ENCODE data around the gene CCNG1.
"Not testable (repeated sequence)": the region's sequence is repeated elsewhere in the genome, so short reads cannot be mapped to it uniquely, and the experiment has no call there.

Gene CCNG1

DNA sequence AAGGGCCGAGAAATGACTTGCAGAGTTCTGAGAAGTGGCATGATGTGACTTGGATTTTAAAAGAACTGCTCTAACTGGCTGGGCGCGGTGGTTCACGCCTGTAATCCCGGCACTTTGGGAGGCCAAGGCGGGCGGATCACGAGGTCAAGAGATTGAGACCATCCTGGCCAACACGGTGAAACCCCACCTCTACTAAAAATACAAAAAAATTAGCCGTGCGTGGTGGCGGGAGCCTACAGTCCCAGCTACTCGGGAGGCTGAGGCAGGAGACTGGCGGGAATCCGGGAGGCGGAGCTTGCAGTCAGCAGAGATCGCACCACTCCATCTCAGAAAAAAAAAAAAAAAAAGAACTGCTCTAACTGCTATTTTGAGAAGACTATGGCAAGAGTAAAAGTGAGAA is 18.0 kb downstream of the CCNG1 start:
- Mint-ChIP-seq H3K36me3 (peaks cover 19 to 50% of the 10 kb centered on the region in 2 donors), H3K4me1 (peaks cover 7 to 37% of the 10 kb centered on the region in 2 donors)
- not testable (repeated sequence) for H3K27ac Mint-ChIP-seq; H3K9me3 Mint-ChIP-seq; DNase-seq; ATAC-seq (replicated peaks); H3K4me3 Mint-ChIP-seq; H3K27me3 Mint-ChIP-seq

DNA sequence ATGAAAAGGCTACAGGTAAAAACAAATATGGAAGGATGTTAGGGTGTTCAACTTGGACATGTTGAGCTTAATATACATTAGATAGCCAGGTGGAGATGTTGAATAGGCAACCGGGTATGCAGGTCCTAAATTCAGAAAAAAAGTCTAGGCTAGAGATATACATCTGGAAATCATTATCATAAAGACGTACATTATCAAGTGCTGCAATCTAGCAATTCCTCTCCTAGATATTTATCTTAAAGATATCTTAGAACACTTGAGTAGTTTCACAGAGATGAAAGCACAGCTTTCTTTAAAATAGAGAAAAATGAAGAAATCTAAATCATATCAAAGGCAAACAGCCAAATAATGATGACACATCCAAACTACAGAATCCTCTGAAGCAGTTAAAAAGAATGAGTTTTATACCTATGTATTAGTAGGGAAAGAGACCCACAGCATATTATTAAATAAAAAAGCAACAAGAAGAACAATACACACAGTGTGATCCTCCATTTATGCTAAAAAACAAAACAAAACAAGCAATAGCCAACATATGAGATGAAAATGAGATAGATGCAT is 18.7 kb downstream of the CCNG1 start:
- no peaks in the 10 kb centered on the region for H3K9me3 Mint-ChIP-seq
- ATAC-seq (replicated peaks) (no peak), DNase-seq (no peak)
- H3K4me1 Mint-ChIP-seq, result peaks cover 7 to 37% of the 10 kb centered on the region in 2 donors
- H3K4me3 Mint-ChIP-seq, result no peak overlapping the region
- H3K27me3 Mint-ChIP-seq, result no peaks in the 10 kb centered on the region
- H3K27ac Mint-ChIP-seq, result no peak overlapping the region
- peaks cover 19 to 46% of the 10 kb centered on the region in 2 donors for H3K36me3 Mint-ChIP-seq

GRCh38 chr5:163456840-163457239 is 19.4 kb downstream of the CCNG1 start:
- DNase-seq, result no peak
- H3K4me3 Mint-ChIP-seq, result no peak overlapping the region
- no peak for ATAC-seq (replicated peaks)
- no peak overlapping the region for H3K27ac Mint-ChIP-seq
- H3K36me3 Mint-ChIP-seq, result peaks cover 17 to 40% of the 10 kb centered on the region in 2 donors
- H3K4me1 Mint-ChIP-seq, result peaks cover 7 to 37% of the 10 kb centered on the region in 2 donors
- no peaks in the 10 kb centered on the region for H3K9me3 Mint-ChIP-seq
- no peaks in the 10 kb centered on the region for H3K27me3 Mint-ChIP-seq

DNA sequence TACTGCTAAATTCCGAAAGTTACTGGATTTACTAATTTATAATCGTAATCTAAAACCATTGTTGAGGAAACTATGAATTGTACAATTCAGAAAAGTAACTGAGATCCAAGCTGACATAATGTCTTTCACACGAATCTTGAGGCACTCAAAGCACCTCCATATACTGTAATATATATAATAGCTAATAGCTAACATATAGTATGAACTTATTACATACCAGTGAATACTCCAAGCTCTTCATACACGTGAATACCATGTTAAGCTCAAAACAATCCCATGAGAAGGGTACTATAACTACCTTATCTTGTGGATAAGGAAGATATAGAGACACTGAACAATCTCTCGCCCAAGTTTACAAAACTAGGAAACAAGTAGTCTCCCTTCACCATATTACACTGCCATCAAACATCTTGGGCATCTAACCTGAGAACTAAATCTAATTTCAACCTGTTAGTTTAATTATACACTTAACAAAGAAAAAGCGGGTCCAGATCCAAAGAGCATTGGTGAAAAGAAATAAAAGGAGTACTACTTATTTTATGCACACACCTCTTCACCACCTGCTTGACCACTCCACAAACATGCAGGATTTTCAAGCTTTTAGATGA is 21.5 kb downstream of the CCNG1 start:
- Mint-ChIP-seq H3K4me1 (peaks cover 7 to 37% of the 10 kb centered on the region in 2 donors), H3K27me3 (no peaks in the 10 kb centered on the region), H3K9me3 (no peaks in the 10 kb centered on the region), H3K36me3 (peaks cover 17 to 36% of the 10 kb centered on the region in 2 donors), H3K4me3 (peak overlapping the region; percentile 95 to 98), H3K27ac (peak overlapping the region; percentile 99)
- ATAC-seq (replicated peaks), result no peak
- no peak for DNase-seq

GRCh38 chr5:163459462-163459818 is 22.0 kb downstream of the CCNG1 start:
- Mint-ChIP-seq H3K36me3 (peaks cover 17 to 33% of the 10 kb centered on the region in 2 donors), H3K27me3 (no peaks in the 10 kb centered on the region), H3K4me3 (peak overlapping the region; percentile 95 to 98), H3K4me1 (peaks cover 7 to 37% of the 10 kb centered on the region in 2 donors), H3K9me3 (no peaks in the 10 kb centered on the region), H3K27ac (peak overlapping the region; percentile 99)
- no peak for DNase-seq
- peak; percentile 3 to 7 for ATAC-seq (replicated peaks)

- peaks cover 7 to 37% of the 10 kb centered on the region in 2 donors for H3K4me1 Mint-ChIP-seq
- ATAC-seq (replicated peaks) (peak; percentile 87), DNase-seq (peak; percentile 92)
- H3K27me3 Mint-ChIP-seq, result no peaks in the 10 kb centered on the region
- peaks cover 13 to 31% of the 10 kb centered on the region in 2 donors for H3K36me3 Mint-ChIP-seq
- peak within 1 kb of the TSS; percentile 95 to 98 for H3K4me3 Mint-ChIP-seq
- peak within 1 kb of the TSS; percentile 99 for H3K27ac Mint-ChIP-seq
- no peaks in the 10 kb centered on the region for H3K9me3 Mint-ChIP-seq
These were observed 22.6 kb downstream of the CCNG1 start, which contains the start of gene NUDCD2 for GRCh38 chr5:163459819-163460561. NUDCD2 (minus strand) TSS chr5:163460102; CDS start chr5:163460050, 52 bp downstream.

DNA sequence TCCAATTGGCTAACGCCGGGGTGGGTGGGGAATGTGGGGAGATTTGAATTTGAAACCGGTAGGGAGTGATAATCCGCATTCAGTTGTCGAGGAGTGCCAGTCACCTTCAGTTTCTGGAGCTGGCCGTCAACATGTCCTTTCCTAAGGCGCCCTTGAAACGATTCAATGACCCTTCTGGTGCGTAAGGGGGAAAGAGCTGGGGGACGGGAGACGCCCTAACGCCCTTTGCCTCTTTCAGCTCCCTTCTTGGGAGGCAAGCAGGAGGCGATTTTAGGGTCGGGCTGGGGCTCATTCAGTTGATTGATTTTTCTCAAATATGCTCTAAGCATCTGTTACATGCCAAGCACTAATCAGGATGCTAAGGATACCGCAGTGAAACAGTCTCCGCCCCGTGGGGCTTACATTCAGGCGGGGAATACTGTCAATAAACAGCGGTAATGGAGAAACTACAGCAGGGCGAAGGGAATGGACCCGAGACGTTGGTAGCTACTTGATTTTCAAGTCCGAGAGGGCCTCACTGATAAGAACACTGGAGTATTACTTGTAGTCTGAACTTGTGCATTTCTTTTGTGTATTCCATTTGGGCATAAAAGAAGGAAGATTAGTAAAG is 23.3 kb downstream of the CCNG1 start, which contains the start of gene HMMR:
TSS of gene HMMR (plus strand) at position 71 of the 610 bp plus-strand sequence. CDS start at position 132, 61 bp downstream.
- H3K9me3 Mint-ChIP-seq, result no peaks in the 10 kb centered on the region
- peaks cover 6 to 35% of the 10 kb centered on the region in 2 donors for H3K4me1 Mint-ChIP-seq
- H3K36me3 Mint-ChIP-seq, result peaks cover 7 to 25% of the 10 kb centered on the region in 2 donors
- ATAC-seq (replicated peaks), result peak; percentile 2 to 3
- no peak for DNase-seq
- peak within 1 kb of the TSS; percentile 95 to 98 for H3K4me3 Mint-ChIP-seq
- H3K27me3 Mint-ChIP-seq, result no peaks in the 10 kb centered on the region
- H3K27ac Mint-ChIP-seq, result peak within 1 kb of the TSS; percentile 99

GRCh38 chr5:163463063-163463435 is 25.7 kb downstream of the CCNG1 start:
- Mint-ChIP-seq H3K4me3 (no peak overlapping the region), H3K9me3 (no peaks in the 10 kb centered on the region), H3K27ac (no peak overlapping the region), H3K4me1 (peaks cover 2 to 14% of the 10 kb centered on the region in 2 donors), H3K27me3 (no peaks in the 10 kb centered on the region), H3K36me3 (peaks cover 2 to 7% of the 10 kb centered on the region in 2 donors)
- no peak for ATAC-seq (replicated peaks)
- DNase-seq, result no peak

GRCh38 chr5:163467682-163468081 is 30.3 kb downstream of the CCNG1 start:
- H3K27me3 Mint-ChIP-seq, result no peaks in the 10 kb centered on the region
- no peak overlapping the region for H3K27ac Mint-ChIP-seq
- no peaks in the 10 kb centered on the region for H3K4me1 Mint-ChIP-seq
- peaks cover 5 to 7% of the 10 kb centered on the region in 2 donors for H3K36me3 Mint-ChIP-seq
- ATAC-seq (replicated peaks) (no peak), DNase-seq (no peak)
- no peaks in the 10 kb centered on the region for H3K9me3 Mint-ChIP-seq
- no peak overlapping the region for H3K4me3 Mint-ChIP-seq

DNA sequence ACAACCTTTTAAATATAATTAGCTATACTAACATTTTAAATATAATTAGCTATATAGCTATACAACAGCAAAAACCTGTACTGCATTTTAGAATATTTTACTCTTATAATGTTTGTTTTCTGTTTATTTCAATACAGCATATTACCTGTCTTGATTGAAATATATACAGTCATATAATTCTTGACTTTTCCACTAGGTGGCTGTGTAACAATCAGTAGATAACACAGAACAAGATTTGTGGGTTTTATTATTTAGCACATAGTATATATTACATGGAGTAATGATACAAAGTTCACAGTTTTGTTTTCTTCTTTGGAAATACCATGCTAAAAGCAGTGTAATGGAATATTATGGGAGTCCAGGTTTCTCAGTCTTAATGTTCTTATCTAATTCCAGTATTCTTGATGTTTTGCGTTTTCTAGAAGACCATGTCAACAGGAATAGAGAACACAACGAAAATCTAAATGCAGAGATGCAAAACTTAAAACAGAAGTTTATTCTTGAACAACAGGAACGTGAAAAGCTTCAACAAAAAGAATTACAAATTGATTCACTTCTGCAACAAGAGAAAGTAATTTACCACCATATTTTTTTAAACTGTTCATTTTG is 36.3 kb downstream of the CCNG1 start:
- peaks cover 8 to 9% of the 10 kb centered on the region in 2 donors for H3K36me3 Mint-ChIP-seq
- ATAC-seq (replicated peaks) (peak in 1 of 2 donors; percentile 56), DNase-seq (no peak)

DNA sequence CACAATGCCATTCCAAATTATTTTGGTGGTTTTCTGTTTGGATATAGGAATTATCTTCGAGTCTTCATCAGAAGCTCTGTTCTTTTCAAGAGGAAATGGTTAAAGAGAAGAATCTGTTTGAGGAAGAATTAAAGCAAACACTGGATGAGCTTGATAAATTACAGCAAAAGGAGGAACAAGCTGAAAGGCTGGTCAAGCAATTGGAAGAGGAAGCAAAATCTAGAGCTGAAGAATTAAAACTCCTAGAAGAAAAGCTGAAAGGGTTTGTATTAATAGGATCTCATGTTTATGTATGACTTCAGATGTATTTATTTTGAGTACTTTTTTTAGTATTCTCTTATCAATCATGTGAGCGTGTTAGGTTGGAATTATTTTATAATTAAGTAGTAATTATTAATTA is 38.0 kb downstream of the CCNG1 start:
- Mint-ChIP-seq H3K27me3 (no peaks in the 10 kb centered on the region), H3K36me3 (peaks cover 4 to 8% of the 10 kb centered on the region in 2 donors), H3K4me1 (no peaks in the 10 kb centered on the region), H3K9me3 (no peaks in the 10 kb centered on the region), H3K4me3 (no peak overlapping the region), H3K27ac (no peak overlapping the region)
- ATAC-seq (replicated peaks) (no peak), DNase-seq (no peak)

More for the DNA sequence above, 36.3 kb downstream of the CCNG1 start:
- Mint-ChIP-seq H3K27ac (no peak overlapping the region), H3K9me3 (no peaks in the 10 kb centered on the region), H3K4me3 (no peak overlapping the region), H3K27me3 (no peaks in the 10 kb centered on the region), H3K4me1 (no peaks in the 10 kb centered on the region)

- Mint-ChIP-seq H3K27me3 (no peaks in the 10 kb centered on the region), H3K27ac (no peak overlapping the region), H3K9me3 (no peaks in the 10 kb centered on the region), H3K36me3 (peaks cover 6 to 8% of the 10 kb centered on the region in 2 donors), H3K4me3 (no peak overlapping the region), H3K4me1 (no peaks in the 10 kb centered on the region)
- DNase-seq, result no peak
- no peak for ATAC-seq (replicated peaks)
These were observed 41.0 kb downstream of the CCNG1 start for GRCh38 chr5:163478126-163478981.

- peaks cover 6 to 8% of the 10 kb centered on the region in 2 donors for H3K36me3 Mint-ChIP-seq
- no peak overlapping the region for H3K27ac Mint-ChIP-seq
- no peaks in the 10 kb centered on the region for H3K4me1 Mint-ChIP-seq
These were observed 41.5 kb downstream of the CCNG1 start for GRCh38 chr5:163478982-163479271.

More at GRCh38 chr5:163478982-163479271, 41.5 kb downstream of the CCNG1 start:
- no peaks in the 10 kb centered on the region for H3K9me3 Mint-ChIP-seq
- H3K27me3 Mint-ChIP-seq, result no peaks in the 10 kb centered on the region
- no peak for ATAC-seq (replicated peaks)
- DNase-seq, result no peak
- H3K4me3 Mint-ChIP-seq, result no peak overlapping the region
